HK-2 (cell line): ENCODE results near the gene HS3ST2.
"Not testable (repeated sequence)": the region's sequence is repeated elsewhere in the genome, so short reads cannot be mapped to it uniquely, and the experiment has no call there.

ENCODE experiments used
- DNase-seq: peaks from one replicate; pipeline ENCODE4 v3.0.0-alpha.2; 2018; ENCODE audit not compliant: unreplicated experiment

HS3ST2 gene

DNA sequence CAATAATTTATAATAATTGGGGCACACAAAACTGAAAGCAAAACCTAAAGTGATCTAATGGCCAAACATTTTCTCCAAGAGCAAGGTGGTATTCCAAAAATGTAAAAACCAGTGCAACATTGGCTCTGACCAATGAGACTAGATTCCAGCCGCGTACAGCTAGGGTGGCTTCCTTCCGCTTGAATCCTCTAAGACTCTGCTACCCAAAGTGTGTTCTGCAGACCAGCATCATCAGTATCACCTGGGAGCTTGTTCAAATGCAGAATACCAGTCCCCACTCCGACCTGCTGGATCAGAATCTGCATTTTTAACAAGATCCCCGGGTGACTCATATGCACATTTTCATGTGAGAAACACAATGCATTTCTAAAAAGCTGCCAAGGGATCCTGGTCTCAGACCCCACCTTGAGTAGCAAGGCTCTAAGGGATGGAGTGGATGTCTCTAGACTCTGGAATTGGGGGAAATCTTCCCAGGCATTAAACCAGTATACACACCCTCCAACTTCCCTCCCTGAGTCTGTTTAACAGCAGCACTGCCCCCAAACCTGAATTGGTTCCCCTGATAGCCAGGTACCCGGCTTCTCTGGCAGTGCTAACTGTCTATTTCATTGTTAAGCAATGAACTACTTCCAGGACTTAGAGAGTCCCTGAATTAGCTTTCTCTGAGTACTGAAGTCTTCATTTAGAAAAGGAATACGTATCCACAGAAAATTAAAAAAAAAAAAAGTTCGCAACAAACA, 118.2 kb downstream of the HS3ST2 start:
- no peak for DNase-seq

- DNase-seq = no peak
Observed at GRCh38 chr16:22933173-22933572, 119.2 kb downstream of the HS3ST2 start.

DNA sequence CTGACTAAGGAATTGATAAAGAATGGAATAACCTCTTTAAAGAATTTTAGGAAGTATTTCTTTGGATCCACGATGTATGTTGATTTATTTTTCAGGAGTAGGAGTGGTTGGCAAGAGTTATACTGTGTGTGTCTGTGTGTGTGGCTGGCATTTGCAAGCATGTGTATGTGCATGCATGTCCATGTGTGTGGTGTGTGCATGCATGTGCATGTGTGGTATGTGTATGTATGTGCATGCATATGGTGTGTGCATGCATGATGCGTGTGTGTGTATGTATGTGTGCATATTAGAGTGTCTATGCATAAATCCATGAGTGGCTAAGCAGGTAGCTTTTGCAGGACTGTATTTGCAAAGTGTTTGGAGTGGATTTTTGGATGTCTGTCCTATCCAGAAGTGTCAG, 120.8 kb downstream of the HS3ST2 start:
- no peak for DNase-seq

DNA sequence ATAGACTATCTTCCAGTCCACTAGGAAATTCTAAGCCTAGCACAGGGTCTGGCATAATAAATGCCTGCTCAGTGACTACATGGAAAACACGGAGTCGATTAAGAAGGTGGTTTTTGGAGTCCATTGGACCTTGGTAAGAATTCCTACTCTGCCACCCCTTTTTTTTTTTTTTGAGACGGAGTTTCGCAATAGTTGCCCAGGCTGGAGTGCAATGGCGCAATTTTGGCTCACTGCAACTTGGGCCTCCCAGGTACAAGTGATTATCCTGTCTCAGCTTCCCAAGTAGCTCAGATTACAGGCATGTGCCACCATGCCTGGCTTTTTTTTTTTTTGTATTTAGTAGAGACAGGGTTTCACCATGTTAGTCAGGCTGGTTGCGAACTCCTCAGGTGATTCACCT, 123.2 kb downstream of the HS3ST2 start:
- no peak for DNase-seq

GRCh38 chr16:22938647-22939046, 124.7 kb downstream of the HS3ST2 start:
- DNase-seq = no peak

DNA sequence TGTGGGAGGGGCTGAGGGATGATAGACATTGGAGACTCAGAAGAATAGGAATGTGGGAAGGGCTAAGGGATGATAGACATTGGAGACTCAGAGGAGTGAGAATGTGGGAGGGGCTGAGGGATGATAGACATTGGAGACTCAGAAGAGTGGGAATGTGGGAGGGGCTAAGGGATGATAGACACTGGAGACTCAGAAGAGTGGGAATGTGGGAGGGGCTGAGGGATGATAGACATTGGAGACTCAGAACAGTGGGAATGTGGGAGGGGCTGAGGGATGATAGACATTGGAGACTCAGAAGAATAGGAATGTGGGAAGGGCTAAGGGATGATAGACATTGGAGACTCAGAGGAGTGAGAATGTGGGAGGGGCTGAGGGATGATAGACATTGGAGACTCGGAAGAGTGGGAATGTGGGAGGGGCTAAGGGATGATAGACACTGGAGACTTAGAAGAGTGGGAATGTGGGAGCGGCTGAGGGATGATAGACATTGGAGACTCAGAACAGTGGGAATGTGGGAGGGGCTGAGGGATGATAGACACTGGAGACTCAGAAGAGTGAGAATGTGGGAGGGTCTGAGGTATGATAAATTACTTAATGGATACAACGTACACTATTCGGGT, 125.9 kb downstream of the HS3ST2 start:
- DNase-seq = not testable (repeated sequence)

DNA sequence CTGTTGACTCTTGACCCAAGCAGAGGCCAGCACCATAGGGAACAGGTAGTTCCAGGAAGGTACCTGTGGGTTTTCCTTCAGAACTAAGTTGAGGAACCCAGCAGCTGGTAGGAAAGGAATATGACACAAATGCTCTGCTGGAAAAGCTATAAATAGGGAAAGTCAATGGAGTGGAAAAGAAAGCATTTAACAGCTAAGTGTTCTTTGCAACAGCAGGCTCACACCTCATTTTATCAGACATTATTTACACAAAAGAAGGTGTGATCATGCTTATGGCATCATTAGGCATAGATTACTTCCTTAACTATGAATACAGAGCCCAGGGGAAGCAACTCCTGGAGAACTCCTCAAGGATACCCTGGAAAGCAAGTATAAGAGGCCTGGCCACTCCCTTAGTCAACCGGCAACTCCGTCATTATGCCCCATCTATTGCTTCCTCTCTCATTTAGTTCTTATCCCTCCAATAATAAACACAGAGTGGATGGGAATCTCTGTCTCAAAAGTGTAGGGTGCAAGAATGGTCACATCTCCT, 128.1 kb downstream of the HS3ST2 start:
- no peak for DNase-seq

DNA sequence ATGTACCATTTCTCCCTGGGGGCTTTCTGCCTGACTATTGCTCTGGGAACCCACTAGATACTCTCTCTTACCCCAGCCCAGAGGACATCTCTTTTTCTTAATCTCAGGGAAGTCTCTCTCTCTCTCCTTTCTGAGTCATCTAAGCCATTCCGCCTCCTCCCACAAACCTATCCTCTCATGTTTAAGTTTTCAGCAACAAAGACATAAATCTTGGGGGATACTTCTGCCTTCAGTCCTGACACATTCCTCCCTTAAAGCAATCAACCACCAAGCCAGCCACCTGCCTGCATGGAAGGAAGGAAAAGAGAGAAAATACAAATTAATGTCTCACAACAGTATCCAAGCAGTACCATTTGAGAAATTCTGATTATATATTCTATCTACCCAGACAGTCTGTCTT, 128.8 kb downstream of the HS3ST2 start:
- no peak for DNase-seq

- DNase-seq = no peak
Observed at GRCh38 chr16:22945361-22945760, 131.4 kb downstream of the HS3ST2 start.

- no peak for DNase-seq
Observed at GRCh38 chr16:22946433-22946832, 132.5 kb downstream of the HS3ST2 start.

DNA sequence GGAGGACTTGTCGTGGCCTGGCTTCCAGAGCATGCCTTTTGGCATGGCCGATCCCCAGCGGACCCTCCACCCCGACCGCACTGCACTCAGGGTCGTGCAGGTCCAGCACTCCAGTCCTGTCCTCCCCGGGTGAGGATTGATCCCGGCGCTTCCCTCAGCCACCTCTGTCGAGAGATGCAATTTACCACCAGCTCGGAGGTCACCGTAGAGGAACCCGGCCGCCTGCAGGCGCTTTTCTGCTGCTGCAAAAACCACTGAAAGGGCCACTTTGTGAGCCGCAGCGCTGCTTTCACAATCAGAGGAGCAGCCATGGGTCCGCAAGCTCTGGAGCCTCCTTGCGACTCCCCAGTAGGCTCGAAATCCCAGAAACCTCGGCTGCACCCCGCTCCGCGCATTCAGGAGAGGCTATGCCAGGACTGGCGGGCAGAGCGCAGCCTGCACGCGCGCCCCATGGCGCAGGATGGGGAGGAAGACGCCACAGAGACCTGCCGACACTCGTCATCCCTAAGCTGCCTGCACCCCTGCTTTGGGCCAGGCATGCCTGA, 134.2 kb downstream of the HS3ST2 start:
- no peak for DNase-seq

- DNase-seq = peak; percentile 44
Observed at GRCh38 chr16:22948603-22949368, 134.8 kb downstream of the HS3ST2 start.

DNA sequence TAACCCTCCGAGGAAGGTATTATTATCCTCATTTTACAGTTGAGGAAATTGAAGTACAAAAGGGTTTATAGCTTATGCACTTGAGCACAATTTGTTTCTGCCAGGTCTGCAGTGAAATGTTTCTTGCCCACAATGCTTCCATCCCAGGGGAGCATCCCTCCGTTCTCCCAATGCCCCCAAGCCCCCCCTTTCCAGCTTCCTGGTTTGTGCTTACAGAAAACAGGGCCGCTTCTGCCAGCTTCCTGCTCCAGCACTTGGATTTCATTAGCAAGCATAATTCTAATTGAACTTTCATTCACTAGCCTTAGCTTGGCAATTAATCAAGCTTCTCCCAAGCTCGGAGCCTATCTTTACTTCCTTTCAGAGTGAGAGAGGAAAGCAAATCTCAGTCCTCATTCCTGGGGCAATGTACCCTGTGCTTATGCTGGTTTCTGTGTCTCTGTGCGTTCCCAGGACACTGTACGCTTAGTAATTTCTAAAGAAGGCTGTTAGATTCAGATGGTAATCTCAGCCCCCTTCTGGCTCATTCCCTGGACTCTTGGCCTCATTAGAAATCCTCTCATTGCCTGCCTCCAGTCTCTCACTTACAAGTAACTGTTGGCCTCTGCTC, 141.6 kb downstream of the HS3ST2 start:
- DNase-seq = no peak

- no peak for DNase-seq
Observed at GRCh38 chr16:22961206-22961605, 147.2 kb downstream of the HS3ST2 start.

GRCh38 chr16:22962905-22963304, 148.9 kb downstream of the HS3ST2 start:
- DNase-seq = no peak
